SK-N-SH treated with all-trans-retinoic acid at 6 μM for 48 hours (cell line): Measurements from ENCODE around the gene SORL1.

Source experiments
- ATAC-seq: fragments of 200-7000 bp; cut with Tn5 transposase; 3 replicates; pipeline ENCODE4 v1.9.1; 2020; ENCODE audit warnings: mild to moderate bottlenecking, moderate library complexity
- BACH2 ChIP-seq: fragments of 250-450 bp; sonication (Bioruptor Pico); IDR thresholded peaks from 2 replicates; pipeline ENCODE4 v1.9.0; 2021; ENCODE audit warnings: mild to moderate bottlenecking, borderline replicate concordance
- CREB5 ChIP-seq: fragments of 250-450 bp; sonication (Bioruptor Pico); IDR thresholded peaks from 2 replicates; pipeline ENCODE4 v1.5.1; 2020; ENCODE audit warnings: low read depth, mild to moderate bottlenecking, moderate library complexity
- CSDC2 ChIP-seq: fragments of 250-450 bp; sonication (Bioruptor Pico); IDR thresholded peaks from 2 replicates; pipeline ENCODE4 v1.5.0; 2020; ENCODE audit warnings: mild to moderate bottlenecking, moderate library complexity
- CSRNP3 ChIP-seq: fragments of 250-450 bp; sonication (Bioruptor Pico); IDR thresholded peaks from 2 replicates; pipeline ENCODE4 v1.5.1; 2021; ENCODE audit warnings: mild to moderate bottlenecking, moderate library complexity
- GLIS3 ChIP-seq: fragments of 250-450 bp; sonication (Bioruptor Pico); IDR thresholded peaks from 2 replicates; pipeline ENCODE4 v1.5.0; 2020; ENCODE audit warnings: mild to moderate bottlenecking, moderate library complexity
- ISL1 ChIP-seq: fragments of 250-450 bp; sonication (Bioruptor Pico); IDR thresholded peaks from 2 replicates; pipeline ENCODE4 v2.1.2; 2022; ENCODE audit warnings: mild to moderate bottlenecking, moderate library complexity
- POU6F1 ChIP-seq: fragments of 250-450 bp; sonication (Bioruptor Pico); IDR thresholded peaks from 2 replicates; pipeline ENCODE4 v1.8.0; 2021; ENCODE audit warnings: low read depth, mild to moderate bottlenecking, moderate library complexity, borderline replicate concordance
- PPARA ChIP-seq: fragments of 250-450 bp; sonication (Bioruptor Pico); IDR thresholded peaks from 2 replicates; pipeline ENCODE4 v1.5.0; 2020; ENCODE audit warnings: mild to moderate bottlenecking, borderline replicate concordance
- SNAI2 ChIP-seq: fragments of 250-450 bp; sonication (Bioruptor Pico); IDR thresholded peaks from 2 replicates; pipeline ENCODE4 v1.5.0; 2020; ENCODE audit warnings: mild to moderate bottlenecking, moderate library complexity
- TCF4 ChIP-seq: fragments of 250-450 bp; sonication (Bioruptor Pico); IDR thresholded peaks from 2 replicates; pipeline ENCODE4 v1.8.0; 2021; ENCODE audit warnings: mild to moderate bottlenecking, moderate library complexity, borderline replicate concordance
- TOX ChIP-seq: fragments of 250-450 bp; sonication (Bioruptor Pico); IDR thresholded peaks from 2 replicates; pipeline ENCODE4 v1.8.0; 2021; ENCODE audit warnings: mild to moderate bottlenecking, moderate library complexity, borderline replicate concordance
- TSHZ2 ChIP-seq: fragments of 250-450 bp; sonication (Bioruptor Pico); IDR thresholded peaks from 2 replicates; pipeline ENCODE4 v1.5.0; 2020; ENCODE audit warnings: mild to moderate bottlenecking, moderate library complexity
- ZC3H10 ChIP-seq: fragments of 250-450 bp; sonication (Bioruptor Pico); IDR thresholded peaks from 2 replicates; pipeline ENCODE4 v1.5.1; 2021; ENCODE audit warnings: mild to moderate bottlenecking, moderate library complexity
- ZFP3 ChIP-seq: fragments of 250-450 bp; sonication (Bioruptor Pico); IDR thresholded peaks from 2 replicates; pipeline ENCODE4 v1.5.0; 2020; ENCODE audit warnings: mild to moderate bottlenecking, moderate library complexity
- ZFP30 ChIP-seq: fragments of 450-650 bp; formaldehyde crosslinking; IDR thresholded peaks from 2 replicates; pipeline ENCODE4 v1.5.0; 2022; ENCODE audit warnings: mild to moderate bottlenecking, moderate library complexity
- ZNF565 ChIP-seq: fragments of 450-650 bp; formaldehyde crosslinking; conservative IDR thresholded peaks from 2 replicates; pipeline ENCODE4 v1.5.0; 2020; ENCODE audit warnings: low read depth, mild to moderate bottlenecking, moderate library complexity
- ZNF70 ChIP-seq: fragments of 450-650 bp; formaldehyde crosslinking; IDR thresholded peaks from 2 replicates; pipeline ENCODE4 v1.5.0; 2020; ENCODE audit warnings: mild to moderate bottlenecking, moderate library complexity
- ZNF8 ChIP-seq: fragments of 450-650 bp; formaldehyde crosslinking; IDR thresholded peaks from 2 replicates; pipeline ENCODE4 v1.5.0; 2020; ENCODE audit warnings: mild to moderate bottlenecking, moderate library complexity
- TF ChIP-seq, protein P1 (sequence below): fragments of 250-450 bp; sonication (Bioruptor Pico); IDR thresholded peaks from 2 replicates; pipeline ENCODE4 v1.8.0; 2020; ENCODE audit warnings: mild to moderate bottlenecking, moderate library complexity, borderline replicate concordance

SORL1 gene

DNA sequence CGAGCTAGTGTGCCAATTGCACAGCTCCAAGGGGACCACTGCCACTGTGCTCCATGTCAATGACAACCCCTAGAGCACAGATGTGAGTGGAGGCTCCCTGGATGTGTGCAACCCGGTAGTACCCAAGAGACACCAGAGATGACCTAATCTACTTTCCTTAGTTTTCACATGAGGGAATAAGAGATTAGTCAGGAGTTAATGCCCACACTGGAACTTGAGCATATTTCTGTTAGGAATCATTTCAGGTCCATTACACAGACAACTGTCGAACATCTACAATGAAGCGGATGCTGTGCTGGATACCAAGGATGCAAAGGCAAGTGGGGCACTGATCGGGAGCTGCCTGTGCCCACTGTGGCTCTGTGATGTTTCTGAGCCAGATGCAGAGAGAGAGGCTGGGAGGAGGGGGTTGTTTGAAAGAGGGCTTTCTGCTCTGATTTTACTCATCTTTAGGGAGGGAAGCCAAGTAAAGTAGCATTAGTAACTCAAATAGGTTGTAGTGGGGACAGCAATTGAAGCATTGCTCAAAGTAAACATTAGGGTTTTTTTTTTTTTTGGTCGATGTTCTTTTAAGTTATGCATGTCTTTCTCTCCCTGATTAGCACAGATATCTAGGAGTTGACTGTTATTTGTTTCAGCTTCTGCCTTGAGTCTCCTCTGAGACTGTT is 83.1 kb downstream of the SORL1 start:
- ATAC-seq = peak; percentile 83
- TF ChIP-seq CSRNP3 (CRISPR knock-in tag) (no peak), ZFP3 (CRISPR knock-in tag) (no peak), BACH2 (CRISPR knock-in tag) (no peak), SNAI2 (CRISPR knock-in tag) (no peak), ISL1 (CRISPR knock-in tag) (no peak), ZNF8 (CRISPR knock-in tag) (no peak), TCF4 (no peak)
- TF ChIP-seq, protein P1, sequence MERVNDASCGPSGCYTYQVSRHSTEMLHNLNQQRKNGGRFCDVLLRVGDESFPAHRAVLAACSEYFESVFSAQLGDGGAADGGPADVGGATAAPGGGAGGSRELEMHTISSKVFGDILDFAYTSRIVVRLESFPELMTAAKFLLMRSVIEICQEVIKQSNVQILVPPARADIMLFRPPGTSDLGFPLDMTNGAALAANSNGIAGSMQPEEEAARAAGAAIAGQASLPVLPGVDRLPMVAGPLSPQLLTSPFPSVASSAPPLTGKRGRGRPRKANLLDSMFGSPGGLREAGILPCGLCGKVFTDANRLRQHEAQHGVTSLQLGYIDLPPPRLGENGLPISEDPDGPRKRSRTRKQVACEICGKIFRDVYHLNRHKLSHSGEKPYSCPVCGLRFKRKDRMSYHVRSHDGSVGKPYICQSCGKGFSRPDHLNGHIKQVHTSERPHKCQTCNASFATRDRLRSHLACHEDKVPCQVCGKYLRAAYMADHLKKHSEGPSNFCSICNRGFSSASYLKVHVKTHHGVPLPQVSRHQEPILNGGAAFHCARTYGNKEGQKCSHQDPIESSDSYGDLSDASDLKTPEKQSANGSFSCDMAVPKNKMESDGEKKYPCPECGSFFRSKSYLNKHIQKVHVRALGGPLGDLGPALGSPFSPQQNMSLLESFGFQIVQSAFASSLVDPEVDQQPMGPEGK (CRISPR knock-in tag) = no peak

DNA sequence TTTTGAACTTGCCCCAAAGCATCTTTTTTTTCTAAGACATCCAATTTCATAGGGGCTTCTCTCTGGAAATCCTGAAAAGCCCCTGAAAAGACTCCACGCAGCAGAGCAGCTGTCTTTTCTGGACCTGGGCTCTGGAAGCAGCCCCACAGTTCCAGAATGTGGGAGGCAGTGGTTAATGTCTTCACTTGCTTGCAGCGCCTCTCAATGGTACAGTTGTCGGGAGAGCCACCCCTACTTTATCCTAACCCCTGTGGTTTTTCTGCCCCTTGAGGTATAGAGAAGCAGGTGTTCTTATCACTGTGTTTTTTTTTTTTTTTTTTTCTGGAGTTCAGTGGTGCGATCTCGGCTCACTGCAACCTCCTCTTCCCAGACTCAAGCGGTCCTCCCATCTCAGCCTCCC is 84.0 kb downstream of the SORL1 start:
- TF ChIP-seq TSHZ2 = no peak
- no peak for TF ChIP-seq CSDC2 (CRISPR knock-in tag)
- no peak for TF ChIP-seq POU6F1 (CRISPR knock-in tag)
- TF ChIP-seq, protein P1 (CRISPR knock-in tag) = no peak
- no peak for TF ChIP-seq ZFP30
- TF ChIP-seq GLIS3 (CRISPR knock-in tag) = no peak
- no peak for TF ChIP-seq ZC3H10 (CRISPR knock-in tag)
- TF ChIP-seq ZNF565 (CRISPR knock-in tag) = no peak
- no peak for TF ChIP-seq PPARA (CRISPR knock-in tag)
- TF ChIP-seq ISL1 (CRISPR knock-in tag) = no peak
- TF ChIP-seq ZNF8 (CRISPR knock-in tag) = no peak
- TF ChIP-seq TOX (CRISPR knock-in tag) = no peak
- no peak for TF ChIP-seq TCF4
- no peak for TF ChIP-seq CSRNP3 (CRISPR knock-in tag)
- TF ChIP-seq ZNF70 (CRISPR knock-in tag) = no peak
- TF ChIP-seq SNAI2 (CRISPR knock-in tag) = no peak
- TF ChIP-seq CREB5 (CRISPR knock-in tag) = no peak
- no peak for ATAC-seq
